ENCODE results near the gene GNAL. TPM values are rescaled to one million over a fixed set of nuclear protein-coding genes. Genes with fewer than 3 reads are reported as not detected.
"Not testable (repeated sequence)": the region's sequence is repeated elsewhere in the genome, so short reads cannot be mapped to it uniquely, and the experiment has no call there.

The GNAL gene
- total and polyA plus RNA-seq, 11 donors, result 0.76 to 5.9 (median 1.6) TPM

GRCh38 chr18:11689669-11690565 lies 853 bp downstream of the GNAL start:
- 2 to 6% (median 3%) methylated on average over 11 to 72 of the region's 72 CpGs for WGBS, 4 donors
- peaks cover 0 to 18% (median 5%) of the 10 kb centered on the region in 12 donors for H3K4me1 ChIP-seq
- no peaks in the 10 kb centered on the region for H3K36me3 ChIP-seq
- H3K9me3 ChIP-seq, result no peaks in the 10 kb centered on the region
- peak in 3 of 4 donors; percentile 10 to 74 (median 73) for ATAC-seq
- H3K27me3 ChIP-seq, result peaks cover 0 to 50% (median 18%) of the 10 kb centered on the region in 9 donors
- peak overlapping the region in 4 of 12 donors; percentile 15 to 85 (median 28) for H3K27ac ChIP-seq
- TF ChIP-seq POLR2A (IDR thresholded peaks at IDR 0.05) (no peak), CTCF (IDR thresholded peaks at IDR 0.05) (no peak)
- peak in 1 of 5 donors; percentile 74 for DNase-seq
- intact Hi-C loops (cut with DNase I), result no loop called here
- peak overlapping the region; percentile 42 to 79 (median 61) for H3K4me3 ChIP-seq

DNA sequence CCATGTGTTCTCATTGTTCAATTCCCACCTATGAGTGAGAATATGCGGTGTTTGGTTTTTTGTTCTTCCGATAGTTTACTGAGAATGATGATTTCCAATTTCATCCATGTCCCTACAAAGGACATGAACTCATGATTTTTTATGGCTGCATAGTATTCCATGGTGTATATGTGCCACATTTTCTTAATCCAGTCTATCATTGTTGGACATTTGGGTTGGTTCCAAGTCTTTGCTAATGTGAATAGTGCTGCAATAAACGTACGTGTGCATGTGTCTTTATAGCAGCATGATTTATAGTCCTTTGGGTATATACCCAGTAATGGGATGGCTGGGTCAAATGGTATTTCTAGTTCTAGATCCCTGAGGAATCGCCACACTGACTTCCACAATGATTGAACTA lies 1.6 kb downstream of the GNAL start:
- Histone ChIP-seq H3K4me1 (peaks cover 0 to 18% (median 5%) of the 10 kb centered on the region in 12 donors), H3K27me3 (peaks cover 0 to 50% (median 18%) of the 10 kb centered on the region in 9 donors)
- H3K9me3 ChIP-seq; intact Hi-C loops (cut with DNase I); H3K4me3 ChIP-seq; DNase-seq; H3K27ac ChIP-seq; ATAC-seq; H3K36me3 ChIP-seq: not testable (repeated sequence)
- 44 to 96% (median 65%) methylated on average over 2 to 4 of the region's 5 CpGs for WGBS, 4 donors

GRCh38 chr18:11695736-11696135 lies 6.7 kb downstream of the GNAL start:
- intact Hi-C loops (cut with DNase I), result no loop called here
- no peak overlapping the region for H3K27ac ChIP-seq

GRCh38 chr18:11696451-11696850 lies 7.4 kb downstream of the GNAL start:
- peaks cover 0 to 3% (median 0%) of the 10 kb centered on the region in 12 donors for H3K4me1 ChIP-seq
- H3K27me3 ChIP-seq, result peaks cover 0 to 11% (median 2%) of the 10 kb centered on the region in 9 donors
- H3K36me3 ChIP-seq, result no peaks in the 10 kb centered on the region
- no peak overlapping the region for H3K27ac ChIP-seq
- 58 to 73% (median 65%) methylated on average over 7 of the region's 7 CpGs for WGBS, 4 donors
- no peak overlapping the region for H3K4me3 ChIP-seq
- no peaks in the 10 kb centered on the region for H3K9me3 ChIP-seq
- TF ChIP-seq CTCF (IDR thresholded peaks at IDR 0.05), result no peak
- no peak for TF ChIP-seq POLR2A (IDR thresholded peaks at IDR 0.05)
- ATAC-seq, result no peak
- intact Hi-C loops (cut with DNase I), result no loop called here
- DNase-seq, result no peak

More at GRCh38 chr18:11695736-11696135, 6.7 kb downstream of the GNAL start:
- Histone ChIP-seq H3K4me3 (no peak overlapping the region), H3K9me3 (no peaks in the 10 kb centered on the region), H3K27me3 (peaks cover 0 to 11% (median 2%) of the 10 kb centered on the region in 9 donors), H3K36me3 (no peaks in the 10 kb centered on the region), H3K4me1 (peaks cover 0 to 3% (median 0%) of the 10 kb centered on the region in 12 donors)
- no peak for DNase-seq
- no peak for ATAC-seq
- WGBS, 4 donors, result 83 to 91% (median 88%) methylated on average over 2 of the region's 2 CpGs
- no peak for TF ChIP-seq POLR2A (IDR thresholded peaks at IDR 0.05)
- TF ChIP-seq CTCF (IDR thresholded peaks at IDR 0.05), result no peak

Data from heart left ventricle (tissue), 16 donors.